Epithelial cell of proximal tubule (primary cell): ENCODE results near the gene OSBPL1A. TPM values are rescaled to one million over a fixed set of nuclear protein-coding genes. Genes with fewer than 3 reads are reported as not detected.

Experiments used
- DNase-seq: peaks from one replicate; pipeline ENCODE4 v3.0.0-alpha.2; 2011; ENCODE audit warnings: low read depth
- H3K4me3 ChIP-seq: 2 replicates; pipeline ENCODE4 v1.5.1; 2011; ENCODE audit warnings: low read depth, mild to moderate bottlenecking, low read length
- CTCF ChIP-seq: conservative IDR thresholded peaks from 2 replicates; pipeline ENCODE4 v1.5.1; 2012; ENCODE audit warnings: low read depth, mild to moderate bottlenecking, low read length
- total RNA-seq: library from RNA; depleted of rRNA; stranded (reverse); fragments of >200 nt; gene quantifications from 2 replicates; pipeline ENCODE4 v1.2.3, GENCODE V29; 2015

Gene OSBPL1A
- total RNA-seq, 1 donor from 2014 or later: 24.7 TPM

GRCh38 chr18:24188120-24188519, 209.5 kb downstream of the OSBPL1A start:
- H3K4me3 ChIP-seq: no peak overlapping the region
- DNase-seq: no peak

GRCh38 chr18:24187689-24188088, 209.9 kb downstream of the OSBPL1A start:
- DNase-seq: no peak
- no peak for TF ChIP-seq CTCF

More at GRCh38 chr18:24188120-24188519, 209.5 kb downstream of the OSBPL1A start:
- no peak for TF ChIP-seq CTCF

GRCh38 chr18:24187049-24187448, 210.6 kb downstream of the OSBPL1A start:
- DNase-seq: no peak
- H3K4me3 ChIP-seq: no peak overlapping the region
- TF ChIP-seq CTCF: no peak

More at GRCh38 chr18:24187689-24188088, 209.9 kb downstream of the OSBPL1A start:
- no peak overlapping the region for H3K4me3 ChIP-seq

GRCh38 chr18:24185805-24186204, 211.8 kb downstream of the OSBPL1A start:
- no peak overlapping the region for H3K4me3 ChIP-seq
- DNase-seq: no peak
- TF ChIP-seq CTCF: no peak

- TF ChIP-seq CTCF: no peak
- H3K4me3 ChIP-seq: no peak overlapping the region
- no peak for DNase-seq
Measured at GRCh38 chr18:24181806-24182205, 215.8 kb downstream of the OSBPL1A start.

- no peak for TF ChIP-seq CTCF
- DNase-seq: no peak
- H3K4me3 ChIP-seq: no peak overlapping the region
Measured at GRCh38 chr18:24180048-24180447, 217.6 kb downstream of the OSBPL1A start.

GRCh38 chr18:24177499-24178133, 220.0 kb downstream of the OSBPL1A start:
- no peak for DNase-seq
- no peak overlapping the region for H3K4me3 ChIP-seq
- TF ChIP-seq CTCF: no peak
